OCI-LY1 (cell line): ENCODE results near the gene TTC16.
"Not testable (repeated sequence)": the region's sequence is repeated elsewhere in the genome, so short reads cannot be mapped to it uniquely, and the experiment has no call there.

Source experiments
- H2AFZ ChIP-seq: fragments of 200-600 bp; sonication (generic), shearing (Covaris generic); 2 replicates; pipeline ENCODE4 v1.6.0; 2014; ENCODE audit warnings: antibody characterized with exemption, mild to moderate bottlenecking, low read length
- H3F3A ChIP-seq: fragments of 200-600 bp; sonication (generic), shearing (Covaris generic); 2 replicates; pipeline ENCODE4 v1.6.0; 2014; ENCODE audit warnings: mild to moderate bottlenecking, antibody characterized with exemption, low read length, moderate library complexity; ENCODE audit not compliant: insufficient read depth
- H3K27ac ChIP-seq: fragments of 200-600 bp; sonication (generic); 2 replicates; pipeline ENCODE4 v1.5.1; 2014; ENCODE audit warnings: low read length, mixed run types, mild to moderate bottlenecking, low read depth; ENCODE audit not compliant: poor library complexity, severe bottlenecking
- H3K27me3 ChIP-seq: fragments of 200-600 bp; sonication (generic); 2 replicates; pipeline ENCODE4 v1.6.0; 2014; ENCODE audit warnings: antibody characterized with exemption, mild to moderate bottlenecking, low read length, moderate library complexity; ENCODE audit not compliant: insufficient read depth
- H3K36me3 ChIP-seq: fragments of 200-600 bp; sonication (generic); 2 replicates; pipeline ENCODE4 v1.6.1; 2014; ENCODE audit warnings: mild to moderate bottlenecking, antibody characterized with exemption, low read length, moderate library complexity, mixed read lengths; ENCODE audit not compliant: insufficient read depth
- H3K4me1 ChIP-seq: fragments of 200-600 bp; sonication (generic); 2 replicates; pipeline ENCODE4 v1.5.1; 2014; ENCODE audit warnings: mild to moderate bottlenecking, low read length, moderate library complexity; ENCODE audit not compliant: insufficient read depth, severe bottlenecking
- H3K4me2 ChIP-seq: fragments of 200-600 bp; sonication (generic), shearing (Covaris generic); 2 replicates; pipeline ENCODE4 v1.6.1; 2014; ENCODE audit warnings: low read length
- H3K4me3 ChIP-seq: fragments of 200-600 bp; sonication (generic); 2 replicates; pipeline ENCODE4 v1.5.1; 2014; ENCODE audit warnings: low read length, low read depth, mild to moderate bottlenecking, mixed read lengths; ENCODE audit not compliant: poor library complexity, severe bottlenecking
- H3K79me2 ChIP-seq: fragments of 200-600 bp; shearing (Covaris generic); 2 replicates; pipeline ENCODE4 v1.6.1; 2016; ENCODE audit warnings: mixed run types, low read length, mixed read lengths; ENCODE audit not compliant: insufficient read depth
- H3K9ac ChIP-seq: fragments of 200-600 bp; sonication (generic), shearing (Covaris generic); 2 replicates; pipeline ENCODE4 v1.6.1; 2014; ENCODE audit warnings: mild to moderate bottlenecking, low read length, mixed read lengths
- H3K9me2 ChIP-seq: fragments of 200-600 bp; sonication (generic), shearing (Covaris generic); 2 replicates; pipeline ENCODE4 v1.6.1; 2014; ENCODE audit warnings: low read depth, mild to moderate bottlenecking, low read length, mixed read lengths
- H3K9me3 ChIP-seq: fragments of 200-600 bp; shearing (Covaris generic); 2 replicates; pipeline ENCODE4 v1.6.1; 2014; ENCODE audit warnings: low read length, mixed read lengths
- H4K20me1 ChIP-seq: fragments of 200-600 bp; sonication (generic), shearing (Covaris generic); 2 replicates; pipeline ENCODE4 v1.6.0; 2016; ENCODE audit warnings: mild to moderate bottlenecking, low read length; ENCODE audit not compliant: insufficient read depth
- CTCF ChIP-seq: fragments of 200-600 bp; sonication (generic), shearing (Covaris generic); IDR thresholded peaks from 2 replicates; pipeline ENCODE4 v1.5.1; 2017; ENCODE audit warnings: mild to moderate bottlenecking, antibody characterized with exemption, low read length, moderate library complexity, mixed read lengths
- EZH2 ChIP-seq: fragments of 200-600 bp; sonication (generic), shearing (Covaris generic); IDR thresholded peaks from 2 replicates; pipeline ENCODE4 v1.8.0; 2017; ENCODE audit warnings: borderline replicate concordance, mixed run types, mild to moderate bottlenecking, antibody characterized with exemption, low read length, moderate library complexity, mixed read lengths

The TTC16 gene

DNA sequence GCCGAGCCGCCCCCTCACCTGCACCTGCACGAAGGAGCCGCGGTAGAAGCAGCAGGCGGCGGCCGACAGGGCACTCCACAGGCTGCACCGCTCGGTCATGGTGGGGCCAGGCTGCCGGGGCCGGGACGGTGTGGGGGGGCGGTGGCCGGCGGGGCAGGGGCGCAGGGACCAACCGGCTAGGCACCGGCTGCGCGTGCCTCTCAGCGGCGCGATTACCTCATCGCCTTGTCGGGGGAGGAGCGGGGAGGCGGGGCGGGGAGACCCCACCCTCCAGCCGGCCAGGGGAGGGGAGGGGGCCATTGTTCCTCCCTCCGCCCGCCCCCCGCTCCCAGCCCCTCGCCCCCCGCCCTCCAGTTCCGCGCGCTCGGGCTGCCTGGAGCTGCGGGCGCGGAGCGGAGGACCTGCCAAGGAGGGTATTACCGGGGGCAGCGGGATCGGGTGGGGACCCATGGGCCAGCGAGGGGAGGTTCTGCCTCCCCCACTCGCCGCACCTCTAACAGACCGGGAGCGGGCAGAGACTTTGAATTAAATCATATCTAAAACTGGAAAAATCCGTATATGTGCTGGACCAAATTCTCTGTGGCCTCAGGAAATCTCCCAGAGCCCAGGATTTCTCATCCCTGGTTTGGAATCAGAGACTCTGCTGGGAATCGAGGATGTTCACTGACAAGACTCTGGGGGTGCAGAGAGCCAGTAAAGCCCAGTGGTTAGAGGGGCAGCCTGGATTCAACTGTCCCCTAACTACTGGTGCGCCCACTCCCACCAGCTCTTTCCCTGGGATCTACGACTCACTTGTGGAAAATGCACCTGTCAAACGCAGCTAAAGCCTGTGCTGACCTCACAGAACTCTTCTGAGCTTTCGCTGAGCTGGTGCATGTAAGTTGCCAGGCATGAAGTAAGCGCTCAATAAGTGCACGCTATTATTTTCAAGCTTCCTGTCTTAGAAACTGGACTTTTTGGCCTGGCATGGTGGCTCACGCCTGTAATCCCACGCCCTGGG lies 39.5 kb downstream of the TTC16 start:
- Histone ChIP-seq H3K4me3 (no peak overlapping the region), H3K4me1 (no peaks in the 10 kb centered on the region), H3K9ac (no peak overlapping the region), H3K4me2 (no peak overlapping the region), H3K9me3 (no peaks in the 10 kb centered on the region), H4K20me1 (no peaks in the 10 kb centered on the region), H3K79me2 (no peaks in the 10 kb centered on the region), H3F3A (no peaks in the 10 kb centered on the region), H3K9me2 (no peaks in the 10 kb centered on the region), H3K27ac (no peak overlapping the region), H2AFZ (no peak overlapping the region), H3K36me3 (no peaks in the 10 kb centered on the region; the same call in 1 of the 2 replicates), H3K27me3 (no peaks in the 10 kb centered on the region)
- TF ChIP-seq EZH2 = no peak
- TF ChIP-seq CTCF = no peak

- Histone ChIP-seq H4K20me1 (no peaks in the 10 kb centered on the region), H3K4me1 (no peaks in the 10 kb centered on the region), H3K27me3 (no peaks in the 10 kb centered on the region), H3K79me2 (no peaks in the 10 kb centered on the region), H3K4me3 (no peak overlapping the region), H3K9me3 (no peaks in the 10 kb centered on the region), H3K4me2 (no peak overlapping the region), H2AFZ (no peak overlapping the region), H3K9ac (no peak overlapping the region), H3K36me3 (no peaks in the 10 kb centered on the region), H3K27ac (no peak overlapping the region), H3F3A (no peaks in the 10 kb centered on the region), H3K9me2 (no peaks in the 10 kb centered on the region)
- TF ChIP-seq EZH2 (no peak), CTCF (no peak)
Measured at GRCh38 chr9:127756233-127756632, 40.4 kb downstream of the TTC16 start.

GRCh38 chr9:127756776-127757175 lies 40.9 kb downstream of the TTC16 start:
- not testable (repeated sequence) for H3K4me3 ChIP-seq, H3F3A ChIP-seq, H3K27me3 ChIP-seq, H3K4me2 ChIP-seq, H4K20me1 ChIP-seq, H3K9me2 ChIP-seq, H2AFZ ChIP-seq, H3K27ac ChIP-seq, H3K36me3 ChIP-seq, H3K4me1 ChIP-seq, H3K9me3 ChIP-seq, H3K79me2 ChIP-seq, H3K9ac ChIP-seq

DNA sequence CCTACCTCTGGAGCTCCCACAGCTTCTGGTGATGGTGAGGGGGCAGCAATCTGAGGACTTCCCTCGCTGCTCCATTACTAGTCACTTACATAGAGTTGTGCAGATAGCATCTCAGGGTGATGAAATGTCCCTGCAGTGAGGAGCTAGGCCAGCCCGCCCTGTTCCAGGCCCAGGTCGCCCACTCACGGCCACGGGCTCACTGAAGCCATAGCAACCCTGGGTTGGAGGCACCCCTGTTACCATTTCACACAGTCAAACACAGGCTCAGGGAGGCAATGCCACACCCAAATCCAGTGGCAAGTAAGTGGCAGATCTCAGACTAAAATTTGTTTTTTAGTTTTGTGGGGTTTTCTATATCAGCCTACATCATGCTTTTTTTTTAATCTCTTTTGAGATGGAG lies 43.0 kb downstream of the TTC16 start:
- Histone ChIP-seq H3K4me2 (no peak overlapping the region), H3K9ac (no peak overlapping the region), H3K36me3 (no peaks in the 10 kb centered on the region), H3F3A (no peaks in the 10 kb centered on the region), H3K27me3 (no peaks in the 10 kb centered on the region), H3K4me1 (no peaks in the 10 kb centered on the region), H2AFZ (no peak overlapping the region), H3K79me2 (no peaks in the 10 kb centered on the region), H4K20me1 (no peaks in the 10 kb centered on the region), H3K9me2 (no peaks in the 10 kb centered on the region), H3K9me3 (no peaks in the 10 kb centered on the region), H3K4me3 (no peak overlapping the region), H3K27ac (no peak overlapping the region)
- TF ChIP-seq EZH2 (no peak), CTCF (no peak)
